H9 (cell line): ENCODE measurements around the gene DYRK4. TPM values are rescaled to one million over a fixed set of nuclear protein-coding genes. Genes with fewer than 3 reads are reported as not detected.

ENCODE experiments used
- DNase-seq: peaks from one replicate; pipeline ENCODE4 v3.0.0-alpha.2; 2017
- H2AFZ ChIP-seq: one replicate; pipeline ENCODE4 v1.6.1; 2013; ENCODE audit warnings: mild to moderate bottlenecking, low read length, control low read depth, moderate library complexity
- H2AK5ac ChIP-seq: 2 replicates; pipeline ENCODE4 v1.6.1; 2013; ENCODE audit warnings: low read length, control low read depth, mixed read lengths; ENCODE audit not compliant: insufficient read length
- H2BK120ac ChIP-seq: one replicate; pipeline ENCODE4 v1.6.1; 2013; ENCODE audit warnings: low read depth, mild to moderate bottlenecking, low read length, control low read depth, inconsistent platforms; ENCODE audit not compliant: poor library complexity, severe bottlenecking
- H2BK12ac ChIP-seq: 2 replicates; pipeline ENCODE4 v1.6.1; 2013; ENCODE audit warnings: low read length, control low read depth, mixed read lengths, low read depth; ENCODE audit not compliant: insufficient read length
- H2BK15ac ChIP-seq: 2 replicates; pipeline ENCODE4 v1.6.1; 2013; ENCODE audit warnings: low read depth, low read length, control low read depth
- H2BK20ac ChIP-seq: one replicate; pipeline ENCODE4 v1.6.1; 2013; ENCODE audit warnings: low read depth, mild to moderate bottlenecking, low read length, control low read depth, inconsistent platforms; ENCODE audit not compliant: poor library complexity, severe bottlenecking
- H2BK5ac ChIP-seq: 2 replicates; pipeline ENCODE4 v1.6.1; 2013; ENCODE audit warnings: low read length, control low read depth, mixed read lengths; ENCODE audit not compliant: insufficient read length
- H3K14ac ChIP-seq: 2 replicates; pipeline ENCODE4 v1.6.1; 2013; ENCODE audit warnings: low read length, control low read depth; ENCODE audit not compliant: insufficient read depth
- H3K18ac ChIP-seq: 2 replicates; pipeline ENCODE4 v1.6.1; 2013; ENCODE audit warnings: low read depth, mild to moderate bottlenecking, mixed read lengths, low read length, control low read depth; ENCODE audit not compliant: insufficient read length
- H3K23ac ChIP-seq: 2 replicates; pipeline ENCODE4 v1.6.1; 2013; ENCODE audit warnings: low read length, control low read depth, mixed read lengths, low read depth; ENCODE audit not compliant: insufficient read length
- H3K23me2 ChIP-seq: 2 replicates; pipeline ENCODE4 v1.6.1; 2013; ENCODE audit warnings: low read depth, mild to moderate bottlenecking, mixed read lengths, low read length, control low read depth; ENCODE audit not compliant: insufficient read length, poor library complexity, severe bottlenecking
- H3K27ac ChIP-seq: 2 replicates; pipeline ENCODE4 v1.5.1; 2013; ENCODE audit warnings: low read length, control low read depth, mixed read lengths, low read depth; ENCODE audit not compliant: insufficient read length
- H3K27me3 ChIP-seq: 2 replicates; pipeline ENCODE4 v1.6.1; 2013; ENCODE audit warnings: low read length, control low read depth, inconsistent platforms; ENCODE audit not compliant: insufficient read depth
- H3K4ac ChIP-seq: 2 replicates; pipeline ENCODE4 v1.6.1; 2013; ENCODE audit warnings: low read depth, mild to moderate bottlenecking, control low read depth, inconsistent platforms, low read length, moderate library complexity
- H3K4me1 ChIP-seq: 2 replicates; pipeline ENCODE4 v1.6.1; 2013; ENCODE audit warnings: low read length, control low read depth, inconsistent platforms; ENCODE audit not compliant: insufficient read depth
- H3K4me2 ChIP-seq: 2 replicates; pipeline ENCODE4 v1.6.1; 2013; ENCODE audit warnings: low read length, control low read depth, mixed read lengths; ENCODE audit not compliant: insufficient read length, insufficient read depth
- H3K56ac ChIP-seq: 2 replicates; pipeline ENCODE4 v1.6.1; 2013; ENCODE audit warnings: low read depth, mild to moderate bottlenecking, mixed read lengths, low read length, control low read depth; ENCODE audit not compliant: insufficient read length
- H3K79me1 ChIP-seq: 2 replicates; pipeline ENCODE4 v1.6.1; 2013; ENCODE audit warnings: low read depth, mild to moderate bottlenecking, moderate library complexity, low read length, control low read depth, inconsistent platforms; ENCODE audit not compliant: insufficient read depth, poor library complexity, severe bottlenecking
- H3K79me2 ChIP-seq: 2 replicates; pipeline ENCODE4 v1.6.1; 2013; ENCODE audit warnings: low read length, control low read depth, inconsistent platforms; ENCODE audit not compliant: insufficient read depth
- H3K9ac ChIP-seq: 2 replicates; pipeline ENCODE4 v1.6.1; 2013; ENCODE audit warnings: low read length, control low read depth, mixed read lengths; ENCODE audit not compliant: insufficient read length; ENCODE audit errors: extremely low read depth
- H3K9me3 ChIP-seq: one replicate; pipeline ENCODE4 v1.6.1; 2013; ENCODE audit warnings: low read depth, low read length, inconsistent platforms; ENCODE audit not compliant: control insufficient read depth
- H3T11ph ChIP-seq: one replicate; pipeline ENCODE4 v1.6.1; 2013; ENCODE audit warnings: mild to moderate bottlenecking, low read length, control low read depth, inconsistent platforms
- H4K20me1 ChIP-seq: one replicate; pipeline ENCODE4 v1.6.1; 2013; ENCODE audit not compliant: control insufficient read depth, insufficient read length, insufficient read depth
- H4K5ac ChIP-seq: 2 replicates; pipeline ENCODE4 v1.6.1; 2013; ENCODE audit warnings: low read depth, mild to moderate bottlenecking, mixed read lengths, low read length, control low read depth; ENCODE audit not compliant: insufficient read length
- H4K8ac ChIP-seq: replicated peaks from 2 replicates; pipeline ENCODE4 v1.6.1; 2013; ENCODE audit warnings: low read length, control low read depth, mixed read lengths, low read depth; ENCODE audit not compliant: insufficient read length
- H4K91ac ChIP-seq: 2 replicates; pipeline ENCODE4 v1.6.1; 2013; ENCODE audit warnings: low read depth, mild to moderate bottlenecking, moderate library complexity, mixed read lengths, low read length, control low read depth; ENCODE audit not compliant: insufficient read length
- H3K27ac Mint-ChIP-seq, 3 experiments: 2 replicates in 2 of 3; 3 replicates in 1 of 3; pipeline ENCODE4 v1.8.0; 2020 to 2021; ENCODE audit warnings: mixed read lengths in 3 of 3, mild to moderate bottlenecking in 1 of 3, moderate library complexity in 1 of 3
- H3K27me3 Mint-ChIP-seq: 2 replicates; pipeline ENCODE4 v1.8.0; 2021; ENCODE audit warnings: low read depth, mild to moderate bottlenecking, moderate library complexity, mixed read lengths
- H3K36me3 Mint-ChIP-seq, 3 experiments: 2 replicates in 2 of 3; 3 replicates in 1 of 3; pipeline ENCODE4 v1.8.0; 2020 to 2021; ENCODE audit warnings: low read depth in 3 of 3, mixed read lengths in 3 of 3; ENCODE audit not compliant: insufficient read depth in 1 of 3
- H3K4me1 Mint-ChIP-seq, 2 experiments: 2 replicates each; pipeline ENCODE4 v1.8.0; 2020; ENCODE audit warnings: mixed read lengths in 2 of 2
- H3K4me3 Mint-ChIP-seq, 2 experiments: 2 replicates in 1 of 2; 3 replicates in 1 of 2; pipeline ENCODE4 v1.8.0; 2020 to 2021; ENCODE audit warnings: mild to moderate bottlenecking in 2 of 2, mixed read lengths in 2 of 2, moderate library complexity in 1 of 2
- H3K9me3 Mint-ChIP-seq, 2 experiments: 2 replicates in 1 of 2; 3 replicates in 1 of 2; pipeline ENCODE4 v1.8.0; 2020; ENCODE audit warnings: mild to moderate bottlenecking in 2 of 2, mixed read lengths in 2 of 2, moderate library complexity in 1 of 2
- WGBS: extraction: QIAGEN DNeasy Blood & Tissue Kit; methylation state at CpG from one replicate; pipeline ENCODE4 v1.1.7; 2013; ENCODE audit warnings: missing lambda C conversion rate, low lambda C conversion rate, mixed read lengths; ENCODE audit not compliant: insufficient read length; ENCODE audit errors: extremely low coverage; 5-methylcytosine and 5-hydroxymethylcytosine counted together
- total RNA-seq: library from RNA; stranded (reverse); gene quantifications from 2 replicates; pipeline ENCODE4 v1.2.1, GENCODE V29; 2021
- TF ChIP-seq, protein P1 (sequence below): fragments of 200-600 bp; sonication (generic); conservative IDR thresholded peaks from 3 replicates; pipeline ENCODE4 v1.8.0; 2021; ENCODE audit warnings: antibody characterized with exemption, mild to moderate bottlenecking

DYRK4 gene
- total RNA-seq, 1 experiment from 2014 or later = 15.5 TPM

DNA sequence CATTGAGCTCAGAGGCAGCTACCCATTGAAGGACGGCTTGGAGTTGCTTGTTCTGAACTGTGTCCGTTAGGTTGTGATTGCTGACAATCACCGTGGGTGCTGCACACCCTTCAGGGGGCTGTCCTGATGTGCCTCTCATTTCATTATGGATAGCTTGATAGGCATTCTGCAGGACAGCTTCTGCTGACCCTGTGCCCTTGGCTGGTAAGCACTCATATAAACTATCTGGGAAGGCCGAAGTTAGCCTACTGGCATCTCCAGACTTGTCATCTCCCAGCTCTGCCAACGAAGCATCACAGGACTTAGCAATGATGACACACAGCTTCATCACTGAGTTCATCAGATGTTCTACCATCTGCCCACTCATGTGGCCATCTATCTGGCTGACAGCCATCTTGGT is 64.5 kb downstream of the DYRK4 start:
- Histone ChIP-seq H2BK15ac (no peak overlapping the region), H2BK5ac (no peak overlapping the region), H3K23me2 (no peaks in the 10 kb centered on the region), H3K18ac (no peak overlapping the region), H3K9me3 (no peaks in the 10 kb centered on the region), H3K4me2 (no peak overlapping the region), H2AFZ (no peak overlapping the region), H2BK12ac (no peak overlapping the region), H2AK5ac (no peak overlapping the region), H4K91ac (no peak overlapping the region), H4K20me1 (no peaks in the 10 kb centered on the region), H4K5ac (no peak overlapping the region), H2BK20ac (no peak overlapping the region), H3K56ac (no peak overlapping the region), H3K79me1 (no peaks in the 10 kb centered on the region), H3K9ac (no peak overlapping the region), H3K27ac (no peak overlapping the region), H3K79me2 (no peaks in the 10 kb centered on the region), H3K27me3 (no peaks in the 10 kb centered on the region), H4K8ac (no peak overlapping the region), H3K23ac (no peak overlapping the region), H2BK120ac (no peak overlapping the region), H3K4me1 (no peaks in the 10 kb centered on the region; the same call in 1 of the 2 replicates), H3K14ac (no peak overlapping the region), H3K4ac (no peak overlapping the region), H3T11ph (no peak overlapping the region)
- TF ChIP-seq, protein P1, sequence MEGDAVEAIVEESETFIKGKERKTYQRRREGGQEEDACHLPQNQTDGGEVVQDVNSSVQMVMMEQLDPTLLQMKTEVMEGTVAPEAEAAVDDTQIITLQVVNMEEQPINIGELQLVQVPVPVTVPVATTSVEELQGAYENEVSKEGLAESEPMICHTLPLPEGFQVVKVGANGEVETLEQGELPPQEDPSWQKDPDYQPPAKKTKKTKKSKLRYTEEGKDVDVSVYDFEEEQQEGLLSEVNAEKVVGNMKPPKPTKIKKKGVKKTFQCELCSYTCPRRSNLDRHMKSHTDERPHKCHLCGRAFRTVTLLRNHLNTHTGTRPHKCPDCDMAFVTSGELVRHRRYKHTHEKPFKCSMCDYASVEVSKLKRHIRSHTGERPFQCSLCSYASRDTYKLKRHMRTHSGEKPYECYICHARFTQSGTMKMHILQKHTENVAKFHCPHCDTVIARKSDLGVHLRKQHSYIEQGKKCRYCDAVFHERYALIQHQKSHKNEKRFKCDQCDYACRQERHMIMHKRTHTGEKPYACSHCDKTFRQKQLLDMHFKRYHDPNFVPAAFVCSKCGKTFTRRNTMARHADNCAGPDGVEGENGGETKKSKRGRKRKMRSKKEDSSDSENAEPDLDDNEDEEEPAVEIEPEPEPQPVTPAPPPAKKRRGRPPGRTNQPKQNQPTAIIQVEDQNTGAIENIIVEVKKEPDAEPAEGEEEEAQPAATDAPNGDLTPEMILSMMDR = no peak
- Mint-ChIP-seq H3K4me3 (no peak overlapping the region), H3K27ac (no peak overlapping the region), H3K9me3 (peaks cover 7 to 9% of the 10 kb centered on the region in 2 experiments; a peak in 4 of 5 replicates), H3K27me3 (peaks cover 25% of the 10 kb centered on the region), H3K36me3 (peaks cover 0 to 6% (median 0%) of the 10 kb centered on the region in 3 experiments; a peak in 5 of 7 replicates), H3K4me1 (peaks cover 19 to 20% of the 10 kb centered on the region in 2 experiments)
- no peak for DNase-seq
- no CpG with 5 or more reads among the region's 5 CpGs for WGBS
